GM13976 (cell line): ENCODE measurements around the gene TACC2.

Experiments used
- DNase-seq: peaks from one replicate; pipeline ENCODE4 v3.0.0; 2012; ENCODE audit warnings: low spot score
- in situ Hi-C: fragments of 300-500 bp; cut with MboI; formaldehyde crosslinking; loops from one replicate; pipeline ENCODE4 v1.12.0; 2022; ENCODE audit warnings: low sequenced_read_pairs, mixed read lengths, inconsistent platforms; ENCODE audit not compliant: unreplicated experiment
- TF ChIP-seq, protein P1 (sequence below): IDR thresholded peaks from 2 replicates; pipeline ENCODE4 v1.5.1; 2012; ENCODE audit warnings: borderline replicate concordance, mild to moderate bottlenecking; ENCODE audit not compliant: insufficient read depth; ENCODE audit errors: extremely low read depth, missing control alignments, control extremely low read depth

TACC2 gene

DNA sequence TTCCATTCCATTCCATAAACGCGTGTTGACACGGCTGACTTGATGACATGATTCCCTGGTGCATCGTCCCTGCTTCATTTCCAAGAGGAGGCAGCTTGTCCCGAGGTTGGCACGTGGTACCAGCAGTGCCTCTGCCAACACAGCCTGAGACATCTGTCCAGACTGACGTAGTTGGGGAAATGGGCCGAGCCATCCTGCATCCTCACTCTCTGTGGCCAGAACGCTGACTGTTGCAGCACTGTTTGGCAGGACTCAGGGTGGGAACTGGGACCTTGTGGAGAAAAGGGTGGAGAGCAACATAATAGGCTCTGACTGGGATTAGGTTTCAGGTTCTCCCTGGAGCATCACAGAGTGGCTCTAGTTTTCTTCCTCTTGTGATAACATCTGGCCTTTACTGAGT is 163.6 kb downstream of the TACC2 start:
- TF ChIP-seq, protein P1, sequence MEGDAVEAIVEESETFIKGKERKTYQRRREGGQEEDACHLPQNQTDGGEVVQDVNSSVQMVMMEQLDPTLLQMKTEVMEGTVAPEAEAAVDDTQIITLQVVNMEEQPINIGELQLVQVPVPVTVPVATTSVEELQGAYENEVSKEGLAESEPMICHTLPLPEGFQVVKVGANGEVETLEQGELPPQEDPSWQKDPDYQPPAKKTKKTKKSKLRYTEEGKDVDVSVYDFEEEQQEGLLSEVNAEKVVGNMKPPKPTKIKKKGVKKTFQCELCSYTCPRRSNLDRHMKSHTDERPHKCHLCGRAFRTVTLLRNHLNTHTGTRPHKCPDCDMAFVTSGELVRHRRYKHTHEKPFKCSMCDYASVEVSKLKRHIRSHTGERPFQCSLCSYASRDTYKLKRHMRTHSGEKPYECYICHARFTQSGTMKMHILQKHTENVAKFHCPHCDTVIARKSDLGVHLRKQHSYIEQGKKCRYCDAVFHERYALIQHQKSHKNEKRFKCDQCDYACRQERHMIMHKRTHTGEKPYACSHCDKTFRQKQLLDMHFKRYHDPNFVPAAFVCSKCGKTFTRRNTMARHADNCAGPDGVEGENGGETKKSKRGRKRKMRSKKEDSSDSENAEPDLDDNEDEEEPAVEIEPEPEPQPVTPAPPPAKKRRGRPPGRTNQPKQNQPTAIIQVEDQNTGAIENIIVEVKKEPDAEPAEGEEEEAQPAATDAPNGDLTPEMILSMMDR: no peak
- in situ Hi-C loops: no loop called here
- DNase-seq: no peak

DNA sequence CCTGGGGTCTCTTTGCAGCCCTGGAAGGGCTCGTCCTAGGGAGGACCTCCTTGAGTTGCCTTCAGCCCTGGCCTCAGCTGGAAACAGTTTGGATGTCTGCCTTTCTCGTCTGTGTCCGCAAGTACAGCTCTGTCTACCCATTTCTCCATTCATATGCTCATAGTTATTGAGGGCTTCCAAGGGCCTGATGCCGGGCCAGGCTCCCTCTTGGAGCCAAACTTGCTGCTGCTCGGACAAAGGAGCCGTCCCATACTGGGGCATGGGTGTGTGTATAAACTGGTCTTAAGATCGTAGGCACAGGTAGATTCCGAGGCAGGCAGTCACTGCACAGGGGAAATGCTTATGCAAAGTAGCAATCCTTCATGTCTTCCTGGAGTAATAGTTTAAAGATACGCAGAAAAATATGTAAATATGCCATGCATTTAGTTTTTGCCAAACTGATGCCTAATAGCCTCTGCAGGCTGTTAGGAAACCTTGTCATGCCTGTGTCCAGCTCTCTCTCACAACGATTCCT is 165.1 kb downstream of the TACC2 start:
- no peak for DNase-seq
- TF ChIP-seq, protein P1: no peak
- in situ Hi-C loops: no loop called here

DNA sequence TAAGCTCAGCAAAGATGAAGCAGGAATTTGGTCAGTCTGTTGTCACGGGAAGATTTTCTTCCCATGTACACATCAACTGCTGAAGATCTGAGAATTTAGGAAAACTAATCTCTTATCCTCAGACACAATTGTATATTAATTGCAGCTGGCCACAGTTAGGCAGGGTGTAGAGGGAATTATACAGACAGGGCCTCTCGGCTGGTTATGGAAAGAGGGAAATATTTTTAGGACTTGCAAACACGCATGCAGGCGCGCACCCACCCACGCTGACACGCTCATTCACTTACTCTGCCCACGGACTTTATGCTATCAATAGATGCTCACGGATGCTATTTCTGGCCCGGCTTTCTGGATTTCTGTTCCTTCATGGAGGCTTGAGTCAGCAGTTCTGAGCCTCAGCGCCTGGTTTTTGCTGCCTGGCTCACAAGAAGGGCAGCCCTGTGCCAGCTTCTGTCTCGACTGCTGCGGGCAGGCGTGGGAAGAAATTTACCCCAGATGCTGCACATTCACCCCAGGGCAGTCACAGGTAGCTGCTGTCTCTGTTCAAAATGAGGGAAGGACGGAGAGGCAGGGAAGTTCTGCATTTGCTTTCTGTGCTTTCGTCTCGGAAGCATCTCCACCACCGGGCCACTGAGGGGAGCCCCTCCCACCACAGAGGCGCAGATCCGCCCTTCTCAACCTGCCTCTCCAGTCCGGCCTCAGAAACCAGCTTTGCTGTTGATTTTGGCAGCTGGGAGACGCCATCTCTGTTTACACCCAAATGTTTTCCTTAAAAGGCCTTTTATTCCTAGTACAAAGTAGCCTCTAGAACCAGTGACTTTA is 165.8 kb downstream of the TACC2 start:
- no peak for DNase-seq
- in situ Hi-C loops: no loop called here
- TF ChIP-seq, protein P1: no peak

DNA sequence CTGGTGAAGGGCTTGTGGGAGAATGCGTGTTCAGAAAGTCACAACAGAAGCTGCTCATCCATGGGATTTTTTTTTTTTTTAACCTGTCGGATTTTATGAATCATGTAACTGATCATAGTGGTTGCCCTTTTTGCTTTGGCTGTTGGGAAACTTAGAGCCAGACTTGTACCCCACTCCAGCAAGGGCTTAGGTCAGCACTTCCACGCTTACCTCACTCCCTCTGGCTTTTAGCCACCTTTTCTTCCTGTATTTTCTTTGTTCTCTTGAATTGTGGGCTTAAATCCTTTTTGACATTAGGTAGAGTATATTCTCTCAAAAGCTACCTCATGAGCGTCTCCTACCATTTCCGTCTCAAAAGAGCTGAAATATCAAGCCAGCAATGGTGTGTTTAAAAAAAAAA is 168.5 kb downstream of the TACC2 start:
- DNase-seq: no peak
- TF ChIP-seq, protein P1: no peak
- in situ Hi-C loops: no loop called here

DNA sequence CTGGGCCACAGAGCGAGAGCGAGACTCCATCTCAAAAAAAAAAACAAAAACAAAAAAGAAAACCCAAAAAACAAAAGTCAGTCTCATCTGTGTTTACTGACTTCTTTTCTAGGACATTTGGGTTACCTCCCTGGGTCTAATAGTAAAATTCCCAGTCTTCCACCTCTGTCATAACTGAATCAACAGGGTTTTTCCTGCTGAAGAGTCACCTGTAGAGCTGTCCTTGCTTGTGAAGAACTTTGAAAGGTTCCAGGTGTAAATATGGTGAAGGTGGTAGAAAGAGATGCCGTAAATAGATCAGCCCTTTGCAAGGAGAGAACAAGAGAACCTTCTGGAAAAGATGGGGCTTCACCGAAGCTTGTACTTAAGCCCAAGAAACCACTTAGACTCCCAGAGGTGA is 169.4 kb downstream of the TACC2 start:
- TF ChIP-seq, protein P1: no peak
- in situ Hi-C loops: no loop called here
- DNase-seq: no peak

DNA sequence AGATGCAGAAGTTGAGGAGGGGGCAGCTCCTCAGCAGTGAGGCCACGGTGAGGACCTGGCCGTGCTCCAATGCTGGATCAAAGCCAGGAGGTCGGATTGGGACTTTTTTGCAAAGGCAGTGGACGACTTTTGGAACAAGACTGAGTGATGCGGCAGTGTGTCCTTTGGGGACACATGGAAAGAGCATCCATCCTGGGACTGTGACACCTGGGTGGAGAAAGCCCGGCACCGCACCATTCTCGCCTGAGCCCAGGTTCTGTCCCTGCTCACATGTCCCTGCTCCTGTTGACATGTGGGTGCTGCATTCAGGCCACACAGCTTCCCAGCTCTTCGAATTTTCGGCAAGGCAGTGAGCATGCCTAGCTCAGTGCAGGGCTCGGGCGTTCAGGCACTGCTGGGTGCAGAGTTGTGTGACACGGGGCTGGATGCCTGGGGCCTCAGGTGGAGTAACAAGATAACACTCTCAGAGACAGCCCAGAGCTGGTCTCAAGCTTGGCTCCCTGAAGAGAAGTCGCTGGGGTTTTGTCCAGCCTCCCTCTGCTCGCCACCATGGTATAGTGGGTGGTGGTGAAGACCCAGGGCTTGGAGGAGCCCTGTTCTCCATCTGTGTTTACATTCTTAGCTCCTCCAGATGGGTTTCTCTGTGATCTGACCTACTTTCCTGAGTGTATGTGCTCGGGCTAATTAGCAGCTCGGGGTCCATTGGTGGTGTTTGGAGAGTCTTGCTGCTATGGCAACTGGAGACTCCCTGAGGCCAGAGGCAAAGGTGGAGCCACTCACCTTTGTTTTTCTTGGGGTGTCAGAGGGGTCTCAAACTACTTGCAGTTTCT is 170.4 kb downstream of the TACC2 start:
- DNase-seq: no peak
- in situ Hi-C loops: no loop called here
- TF ChIP-seq, protein P1: no peak
